Left lung (tissue), 14 donors: Measurements from ENCODE around the gene TCHP. TPM values are rescaled to one million over a fixed set of nuclear protein-coding genes. Genes with fewer than 3 reads are reported as not detected.
"Not testable (repeated sequence)": the region's sequence is repeated elsewhere in the genome, so short reads cannot be mapped to it uniquely, and the experiment has no call there.

Experiments
- ATAC-seq: fragments of 200-7000 bp; cut with Tn5 transposase; one replicate; pipeline ENCODE4 v1.9.1; 2020; ENCODE audit warnings: moderate library complexity
- DNase-seq, 4 donors: peaks; one replicate each; pipeline ENCODE4 v3.0.0-alpha.2; 2013 to 2020
- H3K27ac ChIP-seq, 2 donors: fragments of 200-600 bp; sonication (generic) in 1 of 2; one replicate each; pipeline versions ENCODE4 v1.5.0 to v1.8.0; 2020 to 2021
- H3K27me3 ChIP-seq, 2 donors: fragments of 200-600 bp; sonication (generic) in 1 of 2; one replicate each; pipeline versions ENCODE4 v1.5.0 to v1.8.0; 2020 to 2021
- H3K36me3 ChIP-seq, 2 donors: fragments of 200-600 bp; sonication (generic) in 1 of 2; one replicate each; pipeline versions ENCODE4 v1.5.0 to v1.8.0; 2020 to 2021
- H3K4me1 ChIP-seq, 2 donors: fragments of 200-600 bp; one replicate each; pipeline ENCODE4 v1.8.0; 2021
- H3K4me3 ChIP-seq, 2 donors: fragments of 200-600 bp; sonication (generic) in 1 of 2; one replicate each; pipeline versions ENCODE4 v1.5.0 to v1.8.0; 2020 to 2021; ENCODE audit warnings: mild to moderate bottlenecking in 1 of 2
- H3K9me3 ChIP-seq, 2 donors: fragments of 200-600 bp; sonication (generic) in 1 of 2; one replicate each; pipeline versions ENCODE4 v1.5.0 to v1.8.0; 2020 to 2021
- CTCF ChIP-seq, 2 donors: fragments of 200-600 bp; sonication (generic) in 1 of 2; IDR thresholded peaks; one replicate each; pipeline versions ENCODE4 v1.5.0 to v1.8.0; 2021; ENCODE audit warnings: antibody characterized with exemption in 2 of 2
- intact Hi-C, 2 donors: fragments of 100-400 bp; cut with DNase I; formaldehyde crosslinking; loops; one replicate each; pipeline versions ENCODE4 v1.11.2 to v1.14.2; 2022
- long read RNA-seq, 12 donors: library from polyadenylated mRNA in 2 of 12; unstranded in 2 of 12; transcript quantifications; one replicate each; pipeline ENCODE4 v2.0.0 and lab custom pipeline, GENCODE V29; 2019 to 2026
- polyA plus RNA-seq, 6 donors: library from polyadenylated mRNA; unstranded; fragments of 120-200 nt; gene quantifications; one replicate each; pipeline ENCODE4 v1.2.1, GENCODE V29; 2013; ENCODE audit not compliant: insufficient read length in 6 of 6
- total RNA-seq, 2 donors: library from RNA; stranded (reverse); fragmentation: NEBNext Ultra II Directional; extraction: Animal tissue kit (Norgen Biotek cat#: 25700); gene quantifications; one replicate each; pipeline ENCODE4 v1.2.1, GENCODE V29; 2021
- donor health status: DM: no; HTN: yes; CAD: no.
- donor health status: DM: no; HTN: no; CAD: no.

TCHP gene, protein sequence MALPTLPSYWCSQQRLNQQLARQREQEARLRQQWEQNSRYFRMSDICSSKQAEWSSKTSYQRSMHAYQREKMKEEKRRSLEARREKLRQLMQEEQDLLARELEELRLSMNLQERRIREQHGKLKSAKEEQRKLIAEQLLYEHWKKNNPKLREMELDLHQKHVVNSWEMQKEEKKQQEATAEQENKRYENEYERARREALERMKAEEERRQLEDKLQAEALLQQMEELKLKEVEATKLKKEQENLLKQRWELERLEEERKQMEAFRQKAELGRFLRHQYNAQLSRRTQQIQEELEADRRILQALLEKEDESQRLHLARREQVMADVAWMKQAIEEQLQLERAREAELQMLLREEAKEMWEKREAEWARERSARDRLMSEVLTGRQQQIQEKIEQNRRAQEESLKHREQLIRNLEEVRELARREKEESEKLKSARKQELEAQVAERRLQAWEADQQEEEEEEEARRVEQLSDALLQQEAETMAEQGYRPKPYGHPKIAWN
- total RNA-seq (10 to 100 TPM; 15.4 to 15.6 TPM), polyA plus RNA-seq (10 to 100 TPM; 22.7 to 27.3 (median 25.2) TPM)
- long read RNA-seq, donor 1, partial matches to known transcripts: 6 of 9 reads
- long read RNA-seq, donor 1, other reads (novel, unspliced or antisense): 0 of 9 reads
- long read RNA-seq, donor 2, partial matches to known transcripts: 9 of 14 reads
- long read RNA-seq, donor 2, other reads (novel, unspliced or antisense): 0 of 14 reads
- long read RNA-seq, donor 3, partial matches to known transcripts: 0 of 3 reads
- long read RNA-seq, donor 3, other reads (novel, unspliced or antisense): 0 of 3 reads
- long read RNA-seq, donor 4, partial matches to known transcripts: 8 of 11 reads
- long read RNA-seq, donor 4, other reads (novel, unspliced or antisense): 2 of 11 reads
- long read RNA-seq, donor 5, partial matches to known transcripts: 0 of 3 reads
- long read RNA-seq, donor 5, other reads (novel, unspliced or antisense): 0 of 3 reads
- long read RNA-seq, donor 6, partial matches to known transcripts: 0 of 1 reads
- long read RNA-seq, donor 6, other reads (novel, unspliced or antisense): 0 of 1 reads
- long read RNA-seq, donor 7, partial matches to known transcripts: 0 of 2 reads
- long read RNA-seq, donor 7, other reads (novel, unspliced or antisense): 0 of 2 reads
- long read RNA-seq, donor 8, partial matches to known transcripts: 0 of 3 reads
- long read RNA-seq, donor 8, other reads (novel, unspliced or antisense): 0 of 3 reads
- long read RNA-seq, donor 9: 0 reads
- long read RNA-seq, donor 10, partial matches to known transcripts: 2 of 3 reads
- long read RNA-seq, donor 10, other reads (novel, unspliced or antisense): 1 of 3 reads
- long read RNA-seq, donor 11, partial matches to known transcripts: 5 of 9 reads
- long read RNA-seq, donor 11, other reads (novel, unspliced or antisense): 0 of 9 reads
- long read RNA-seq, donor 12, partial matches to known transcripts: 0 of 2 reads
- long read RNA-seq, donor 12, other reads (novel, unspliced or antisense): 0 of 2 reads

DNA sequence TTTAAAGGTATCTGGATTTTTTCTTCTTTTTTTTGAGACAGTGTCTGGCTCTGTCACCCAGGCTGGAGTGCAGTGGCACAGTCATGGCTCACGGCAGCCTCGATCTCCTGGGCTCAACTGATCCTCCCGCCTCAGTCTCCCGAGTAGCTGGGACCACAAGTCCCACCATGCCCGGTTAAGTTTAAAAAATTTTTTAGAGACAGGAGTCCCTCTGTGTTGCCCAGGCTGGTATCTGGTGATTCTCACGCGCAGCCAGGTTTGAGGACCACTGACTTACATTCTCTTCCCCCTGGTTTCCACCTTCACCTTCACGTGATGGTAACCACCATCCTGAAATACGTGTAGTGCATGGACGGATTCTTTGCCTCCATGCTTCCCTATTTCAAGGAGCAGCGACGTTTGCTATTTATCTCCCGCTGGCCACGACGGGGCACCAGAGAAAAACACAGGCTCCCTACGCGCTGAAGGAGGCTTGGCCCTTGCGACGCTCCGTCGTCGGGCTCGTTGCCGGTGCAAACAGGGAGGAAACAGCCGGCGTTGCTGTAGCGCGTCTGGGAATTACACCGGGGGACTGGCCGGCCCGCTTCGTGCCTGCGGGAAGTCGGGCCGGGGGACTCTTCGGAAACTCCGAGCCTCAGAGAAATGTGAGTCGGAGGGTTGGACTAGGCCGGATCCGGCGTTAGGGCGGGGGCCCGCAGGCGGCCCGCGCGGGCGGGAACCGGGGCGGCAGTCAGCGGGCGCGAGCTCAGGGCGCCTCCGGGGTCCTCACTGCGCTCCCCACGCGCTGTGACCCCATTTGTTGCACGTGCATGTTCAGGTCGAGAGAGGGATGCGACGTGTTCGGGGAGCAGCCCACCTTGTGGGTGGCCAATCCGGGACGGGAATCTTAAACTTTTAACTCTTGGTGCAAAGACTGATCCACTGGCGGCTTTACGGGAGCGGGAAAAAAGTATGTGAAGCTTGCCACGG lies at the start of gene TCHP:
Gene TCHP (plus strand): TSS at position 492 of the 969 bp plus-strand sequence. CDS start 2,753 bp downstream, outside the sequence.
- Histone ChIP-seq H3K27ac (peak within 1 kb of the TSS; percentile 78 to 87), H3K27me3 (no peaks in the 10 kb centered on the region), H3K36me3 (peaks cover 0 to 25% of the 10 kb centered on the region in 2 donors), H3K4me1 (peaks cover 15 to 27% of the 10 kb centered on the region in 2 donors), H3K4me3 (peak within 1 kb of the TSS; percentile 83 to 90), H3K9me3 (no peaks in the 10 kb centered on the region)
- peak; percentile 87 to 95 (median 92) for DNase-seq
- peak; percentile 97 for ATAC-seq
- intact Hi-C loops: no loop called here
- no peak for TF ChIP-seq CTCF (IDR thresholded peaks at IDR 0.05)

DNA sequence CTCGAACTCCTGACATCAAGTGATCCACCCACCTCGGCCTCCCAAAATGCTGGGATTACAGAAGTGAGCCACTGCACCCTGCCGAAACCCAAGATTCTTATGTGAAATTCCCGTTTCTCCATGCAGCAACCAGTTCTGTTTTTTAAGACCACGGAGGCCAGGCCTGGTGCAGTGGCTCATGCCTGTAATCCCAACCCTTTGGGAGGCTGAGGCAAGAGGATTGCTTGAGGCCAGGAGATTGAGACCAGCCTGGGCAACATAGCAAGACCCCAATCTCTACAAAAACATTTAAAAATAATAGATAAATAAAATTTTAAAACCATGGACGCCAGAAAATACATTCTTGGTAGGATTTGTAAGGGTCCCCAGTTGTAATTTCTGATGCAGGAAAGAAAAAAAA lies 49.6 kb upstream of the TCHP start:
- Histone ChIP-seq H3K4me1 (peaks cover 2 to 27% of the 10 kb centered on the region in 2 donors), H3K36me3 (peaks cover 0 to 37% of the 10 kb centered on the region in 2 donors)
- H3K4me3 ChIP-seq, H3K27me3 ChIP-seq, ATAC-seq, DNase-seq, H3K27ac ChIP-seq, H3K9me3 ChIP-seq, intact Hi-C loops: not testable (repeated sequence)

DNA sequence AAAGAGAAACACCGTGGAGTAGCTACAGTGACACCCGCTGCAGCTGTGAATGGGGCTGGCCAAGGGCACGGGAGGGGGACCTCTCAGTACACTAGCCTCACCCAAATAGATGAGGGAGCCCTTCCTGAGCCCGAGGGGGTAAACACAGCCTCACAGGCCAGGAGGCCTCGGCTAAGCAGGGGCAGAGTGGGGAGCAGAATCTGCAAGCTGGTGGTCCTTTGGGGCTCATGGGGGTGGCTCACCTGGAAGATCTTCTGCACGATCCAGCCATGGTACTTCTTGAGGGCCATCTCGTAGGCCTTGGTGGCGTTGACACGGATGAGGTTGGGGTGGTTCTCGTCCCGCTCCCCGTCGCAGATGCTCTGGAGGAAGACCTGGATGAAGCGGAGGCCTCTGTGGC lies 44.7 kb upstream of the TCHP start:
- Histone ChIP-seq H3K4me1 (no peaks in the 10 kb centered on the region), H3K36me3 (peaks cover 0 to 69% of the 10 kb centered on the region in 2 donors), H3K9me3 (no peaks in the 10 kb centered on the region), H3K27ac (no peak overlapping the region), H3K4me3 (no peak overlapping the region), H3K27me3 (no peaks in the 10 kb centered on the region)
- DNase-seq: no peak
- intact Hi-C loops: no loop called here
- TF ChIP-seq CTCF (IDR thresholded peaks at IDR 0.05): no peak
- ATAC-seq: no peak

DNA sequence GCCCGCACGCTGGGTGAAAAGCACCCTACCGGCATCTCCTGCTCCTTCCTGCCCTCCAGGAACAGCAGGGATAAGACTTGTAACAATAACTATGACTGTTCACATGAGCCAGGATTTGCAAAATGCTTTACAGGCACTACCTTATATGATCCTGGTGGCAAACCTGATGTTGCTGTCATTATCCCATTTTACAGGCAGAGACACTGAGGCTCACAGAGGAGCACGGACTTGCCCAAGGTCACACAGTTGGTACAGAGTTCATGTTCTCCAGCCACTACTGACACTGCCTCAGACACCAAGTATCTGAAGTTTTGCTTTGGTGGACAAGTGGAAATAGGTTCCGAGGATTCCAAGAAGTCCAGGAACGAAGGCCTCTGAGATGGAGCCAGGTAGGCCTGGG lies 42.4 kb upstream of the TCHP start:
- intact Hi-C loops: no loop called here
- TF ChIP-seq CTCF (IDR thresholded peaks at IDR 0.05): no peak
- peaks cover 0 to 64% of the 10 kb centered on the region in 2 donors for H3K36me3 ChIP-seq

More for the DNA sequence above, 42.4 kb upstream of the TCHP start:
- DNase-seq: no peak
- no peaks in the 10 kb centered on the region for H3K4me1 ChIP-seq
- no peaks in the 10 kb centered on the region for H3K27me3 ChIP-seq
- H3K9me3 ChIP-seq: no peaks in the 10 kb centered on the region
- H3K4me3 ChIP-seq: no peak overlapping the region
- no peak for ATAC-seq
- no peak overlapping the region for H3K27ac ChIP-seq
